SU-DHL-6 (cell line): ENCODE data around the gene PPDPF.

Experiments
- H2AFZ ChIP-seq: fragments of 200-600 bp; sonication (generic); 2 replicates; pipeline ENCODE4 v1.6.1; 2014; ENCODE audit warnings: low read depth, mild to moderate bottlenecking, moderate library complexity, mixed read lengths, antibody characterized with exemption, low read length; ENCODE audit not compliant: severe bottlenecking
- H3F3A ChIP-seq: fragments of 200-600 bp; shearing (Covaris generic); 2 replicates; pipeline ENCODE4 v1.6.0; 2016; ENCODE audit warnings: antibody characterized with exemption, mild to moderate bottlenecking; ENCODE audit not compliant: insufficient read depth
- H3K27ac ChIP-seq: fragments of 200-600 bp; sonication (generic); 2 replicates; pipeline ENCODE4 v1.5.1; 2016; ENCODE audit warnings: low read depth, mild to moderate bottlenecking, low read length, moderate library complexity, mixed read lengths
- H3K27me3 ChIP-seq: fragments of 200-600 bp; sonication (generic), shearing (Covaris generic); 2 replicates; pipeline ENCODE4 v1.6.0; 2014; ENCODE audit warnings: mild to moderate bottlenecking, low read length
- H3K36me3 ChIP-seq: fragments of 200-600 bp; sonication (generic); 2 replicates; pipeline ENCODE4 v1.6.1; 2014; ENCODE audit warnings: mild to moderate bottlenecking, low read length, mixed read lengths
- H3K4me2 ChIP-seq: fragments of 300-600, 200-600 bp; shearing (Covaris generic), sonication (generic); 2 replicates; pipeline ENCODE4 v1.6.0; 2014; ENCODE audit warnings: low read length, low read depth, mild to moderate bottlenecking; ENCODE audit not compliant: poor library complexity, severe bottlenecking
- H3K4me3 ChIP-seq: fragments of 200-600 bp; sonication (generic); 2 replicates; pipeline ENCODE4 v1.5.1; 2014; ENCODE audit warnings: antibody characterized with exemption, low read length, mild to moderate bottlenecking, mixed read lengths; ENCODE audit not compliant: insufficient read depth, poor library complexity, severe bottlenecking
- H3K79me2 ChIP-seq: fragments of 200-600 bp; sonication (generic); 2 replicates; pipeline ENCODE4 v1.6.1; 2014; ENCODE audit warnings: mild to moderate bottlenecking, low read length, moderate library complexity; ENCODE audit not compliant: insufficient read depth
- H3K9ac ChIP-seq: fragments of 200-600 bp; sonication (generic); 2 replicates; pipeline ENCODE4 v1.7.0; 2014; ENCODE audit warnings: mild to moderate bottlenecking, low read length
- H3K9me2 ChIP-seq: fragments of 200-600 bp; sonication (generic); replicated peaks from 2 replicates; pipeline ENCODE4 v1.6.1; 2014; ENCODE audit warnings: low read length; ENCODE audit not compliant: insufficient read depth
- H3K9me3 ChIP-seq: fragments of 200-600 bp; sonication (generic); 2 replicates; pipeline ENCODE4 v1.6.1; 2014; ENCODE audit warnings: low read length, mixed read lengths; ENCODE audit not compliant: insufficient read depth
- H4K20me1 ChIP-seq: fragments of 200-600 bp; sonication (generic); 2 replicates; pipeline ENCODE4 v1.6.1; 2014; ENCODE audit warnings: low read depth, mild to moderate bottlenecking, antibody characterized with exemption, low read length, moderate library complexity, mixed read lengths
- CTCF ChIP-seq: fragments of 200-600 bp; sonication (generic); IDR thresholded peaks from one replicate; pipeline ENCODE4 v1.5.1; 2017; ENCODE audit warnings: antibody characterized with exemption, mild to moderate bottlenecking, low read length, moderate library complexity; ENCODE audit not compliant: insufficient read depth, poor library complexity, severe bottlenecking
- EZH2phosphoT487 ChIP-seq: fragments of 200-600 bp; sonication (generic), shearing (Covaris generic); conservative IDR thresholded peaks from 2 replicates; pipeline ENCODE4 v1.6.1; 2018; ENCODE audit warnings: mild to moderate bottlenecking, antibody characterized with exemption, low read length, moderate library complexity, mixed read lengths

Gene PPDPF

DNA sequence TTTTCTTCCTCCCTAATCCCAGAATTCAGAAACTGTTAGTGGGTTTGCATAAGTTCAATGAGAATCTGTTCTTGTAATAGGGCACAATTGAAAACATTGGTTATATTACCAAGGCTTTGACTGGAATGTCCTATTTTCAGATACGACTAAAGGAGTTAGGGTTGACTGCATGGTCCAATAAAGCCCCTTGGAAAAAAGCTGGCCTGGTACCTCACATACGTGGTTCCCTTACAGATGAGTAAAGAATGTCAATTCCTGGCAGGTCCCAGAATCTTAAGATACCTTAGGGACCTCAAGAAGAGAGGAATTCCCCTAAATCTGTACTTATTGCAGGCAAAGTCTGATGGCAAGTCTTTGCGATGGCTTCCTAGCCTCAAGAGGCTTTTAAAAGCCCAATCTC is 4.6 kb downstream of the PPDPF start:
- Histone ChIP-seq H3K4me3 (no peak overlapping the region), H3F3A (0 out of 2 replicates have a peak, but pooled peaks cover 3% of the 10 kb centered on the region), H2AFZ (no peak overlapping the region), H3K36me3 (peaks cover 3% of the 10 kb centered on the region; the same call in 1 of the 2 replicates), H3K27me3 (no peaks in the 10 kb centered on the region), H3K9me3 (no peaks in the 10 kb centered on the region), H4K20me1 (no peaks in the 10 kb centered on the region), H3K27ac (no peak overlapping the region), H3K9me2 (no peaks in the 10 kb centered on the region), H3K9ac (no peak overlapping the region), H3K79me2 (no peaks in the 10 kb centered on the region), H3K4me2 (no peak overlapping the region)
- TF ChIP-seq CTCF = no peak

GRCh38 chr20:63525971-63526370 is 5.4 kb downstream of the PPDPF start:
- H3K79me2 ChIP-seq = no peaks in the 10 kb centered on the region
- no peak for TF ChIP-seq EZH2phosphoT487
- TF ChIP-seq CTCF = no peak
- H3K27me3 ChIP-seq = no peaks in the 10 kb centered on the region
- H3K9ac ChIP-seq = no peak overlapping the region
- H3K9me3 ChIP-seq = no peaks in the 10 kb centered on the region
- H2AFZ ChIP-seq = no peak overlapping the region
- H3K27ac ChIP-seq = no peak overlapping the region
- no peaks in the 10 kb centered on the region for H4K20me1 ChIP-seq
- H3K4me2 ChIP-seq = no peak overlapping the region
- 0 out of 2 replicates have a peak, but pooled peaks cover 3% of the 10 kb centered on the region for H3F3A ChIP-seq
- peaks cover 3% of the 10 kb centered on the region; the same call in 1 of the 2 replicates for H3K36me3 ChIP-seq
- H3K9me2 ChIP-seq = no peaks in the 10 kb centered on the region
- H3K4me3 ChIP-seq = no peak overlapping the region

- H3K9me2 ChIP-seq = no peaks in the 10 kb centered on the region
- no peaks in the 10 kb centered on the region for H4K20me1 ChIP-seq
- 0 out of 2 replicates have a peak, but pooled peaks cover 3% of the 10 kb centered on the region for H3F3A ChIP-seq
- H2AFZ ChIP-seq = no peak overlapping the region
- TF ChIP-seq EZH2phosphoT487 (no peak), CTCF (no peak)
- H3K27ac ChIP-seq = no peak overlapping the region
- no peak overlapping the region for H3K9ac ChIP-seq
- H3K4me2 ChIP-seq = no peak overlapping the region
- H3K79me2 ChIP-seq = no peaks in the 10 kb centered on the region
- peaks cover under 1% of the 10 kb centered on the region; the same call in 1 of the 2 replicates for H3K36me3 ChIP-seq
- H3K4me3 ChIP-seq = no peak overlapping the region
- no peaks in the 10 kb centered on the region for H3K9me3 ChIP-seq
- no peaks in the 10 kb centered on the region for H3K27me3 ChIP-seq
These were observed 6.6 kb downstream of the PPDPF start for GRCh38 chr20:63527184-63527583.
